Measurements from ENCODE around the gene SCUBE2. TPM values are rescaled to one million over a fixed set of nuclear protein-coding genes. Genes with fewer than 3 reads are reported as not detected.

SCUBE2 gene
- total RNA-seq, 6 experiments from 2014 or later, result 0.31 to 1.1 (median 0.80) TPM

- peaks cover 3% of the 10 kb centered on the region; the same call in 1 of the 2 replicates for H3K9me3 Mint-ChIP-seq
- no peak for DNase-seq
- no peak overlapping the region for H3K27ac Mint-ChIP-seq
- no peak overlapping the region for H3K4me3 Mint-ChIP-seq
- TF ChIP-seq CTCF (IDR thresholded peaks at IDR 0.05), result no peak
- H3K4me1 Mint-ChIP-seq (ENCODE audit: low read depth), result peaks cover 7% of the 10 kb centered on the region
- H3K27me3 Mint-ChIP-seq (ENCODE audit: insufficient read depth), result no peaks in the 10 kb centered on the region
- peaks cover 29% of the 10 kb centered on the region for H3K36me3 Mint-ChIP-seq (ENCODE audit: low read depth)
Observed at GRCh38 chr11:9118277-9118676, 26.9 kb upstream of the SCUBE2 start.

- TF ChIP-seq CTCF (IDR thresholded peaks at IDR 0.05), result no peak
- DNase-seq, result no peak
- Mint-ChIP-seq H3K9me3 (peaks cover 25% of the 10 kb centered on the region), H3K27me3 (ENCODE audit: insufficient read depth) (no peaks in the 10 kb centered on the region), H3K27ac (no peak overlapping the region), H3K36me3 (ENCODE audit: low read depth) (peaks cover 41% of the 10 kb centered on the region), H3K4me3 (no peak overlapping the region), H3K4me1 (ENCODE audit: low read depth) (no peaks in the 10 kb centered on the region)
Observed at GRCh38 chr11:9112075-9112474, 20.7 kb upstream of the SCUBE2 start.

GRCh38 chr11:9109858-9110731, 18.7 kb upstream of the SCUBE2 start:
- no peaks in the 10 kb centered on the region for H3K27me3 Mint-ChIP-seq (ENCODE audit: insufficient read depth)
- DNase-seq, result no peak

GRCh38 chr11:9104580-9104979, 13.2 kb upstream of the SCUBE2 start:
- no peaks in the 10 kb centered on the region for H3K27me3 Mint-ChIP-seq (ENCODE audit: insufficient read depth)
- H3K36me3 Mint-ChIP-seq (ENCODE audit: low read depth), result peaks cover 5% of the 10 kb centered on the region; the same call in 1 of the 2 replicates
- H3K4me1 Mint-ChIP-seq (ENCODE audit: low read depth), result no peaks in the 10 kb centered on the region
- no peak overlapping the region for H3K4me3 Mint-ChIP-seq
- no peaks in the 10 kb centered on the region for H3K9me3 Mint-ChIP-seq
- H3K27ac Mint-ChIP-seq, result no peak overlapping the region
- no peak for TF ChIP-seq CTCF (IDR thresholded peaks at IDR 0.05)
- DNase-seq, result no peak

More at GRCh38 chr11:9109858-9110731, 18.7 kb upstream of the SCUBE2 start:
- Mint-ChIP-seq H3K9me3 (peaks cover 25% of the 10 kb centered on the region), H3K27ac (no peak overlapping the region), H3K4me3 (no peak overlapping the region), H3K36me3 (ENCODE audit: low read depth) (peaks cover 36% of the 10 kb centered on the region), H3K4me1 (ENCODE audit: low read depth) (no peaks in the 10 kb centered on the region)
- no peak for TF ChIP-seq CTCF (IDR thresholded peaks at IDR 0.05)

GRCh38 chr11:9103542-9104276, 12.3 kb upstream of the SCUBE2 start:
- Mint-ChIP-seq H3K27ac (no peak overlapping the region), H3K27me3 (ENCODE audit: insufficient read depth) (no peaks in the 10 kb centered on the region), H3K4me1 (ENCODE audit: low read depth) (no peaks in the 10 kb centered on the region), H3K4me3 (no peak overlapping the region), H3K36me3 (ENCODE audit: low read depth) (peaks cover 5% of the 10 kb centered on the region; the same call in 1 of the 2 replicates), H3K9me3 (no peaks in the 10 kb centered on the region)
- no peak for TF ChIP-seq CTCF (IDR thresholded peaks at IDR 0.05)
- DNase-seq, result no peak
